Fibroblast of the aortic adventitia (primary cell): ENCODE results near the gene RNF223. TPM values are rescaled to one million over a fixed set of nuclear protein-coding genes. Genes with fewer than 3 reads are reported as not detected.

Experiments used
- DNase-seq: peaks from one replicate; pipeline ENCODE4 v3.0.0-alpha.2; 2010; ENCODE audit warnings: low read depth
- H3K4me3 ChIP-seq: 2 replicates; pipeline ENCODE4 v1.5.1; 2011; ENCODE audit warnings: low read depth, mild to moderate bottlenecking, control low read depth, low read length, moderate library complexity
- CTCF ChIP-seq: IDR thresholded peaks from 2 replicates; pipeline ENCODE4 v1.5.1; 2011; ENCODE audit warnings: mild to moderate bottlenecking, low read length, control low read depth, inconsistent platforms; ENCODE audit not compliant: insufficient read depth
- total RNA-seq: library from RNA; depleted of rRNA; stranded (reverse); fragments of >200 nt; gene quantifications from 2 replicates; pipeline ENCODE4 v1.2.3, GENCODE V29; 2012; ENCODE audit warnings: low replicate concordance

RNF223 gene
- not detected in 2 replicates for total RNA-seq

GRCh38 chr1:1073743-1074587 lies at the start of gene RNF223:
Gene RNF223 (minus strand): TSS chr1:1074306. CDS start chr1:1072566, 1,740 bp downstream.
- no peak for DNase-seq
- no peak for TF ChIP-seq CTCF
- H3K4me3 ChIP-seq, result no peak within 1 kb of the TSS

GRCh38 chr1:1122981-1123480 lies 48.9 kb upstream of the RNF223 start:
- no peak overlapping the region for H3K4me3 ChIP-seq
- no peak for TF ChIP-seq CTCF
- no peak for DNase-seq

GRCh38 chr1:1122078-1122811 lies 48.1 kb upstream of the RNF223 start:
- peak; percentile 65 for DNase-seq
- TF ChIP-seq CTCF, result peak; percentile 87
- H3K4me3 ChIP-seq, result peak overlapping the region; percentile 44

GRCh38 chr1:1121611-1122077 lies 47.5 kb upstream of the RNF223 start:
- DNase-seq, result no peak
- TF ChIP-seq CTCF, result no peak
- H3K4me3 ChIP-seq, result no peak overlapping the region

GRCh38 chr1:1120866-1121591 lies 46.9 kb upstream of the RNF223 start:
- no peak for DNase-seq
- no peak for TF ChIP-seq CTCF
- H3K4me3 ChIP-seq, result no peak overlapping the region

GRCh38 chr1:1120096-1120495 lies 46.0 kb upstream of the RNF223 start:
- no peak for TF ChIP-seq CTCF
- no peak for DNase-seq
- H3K4me3 ChIP-seq, result no peak overlapping the region
